ENCODE measurements around the gene ARID1B. TPM values are rescaled to one million over a fixed set of nuclear protein-coding genes. Genes with fewer than 3 reads are reported as not detected.

ARID1B gene
- total RNA-seq, 1 donor from 2014 or later: 155 TPM

DNA sequence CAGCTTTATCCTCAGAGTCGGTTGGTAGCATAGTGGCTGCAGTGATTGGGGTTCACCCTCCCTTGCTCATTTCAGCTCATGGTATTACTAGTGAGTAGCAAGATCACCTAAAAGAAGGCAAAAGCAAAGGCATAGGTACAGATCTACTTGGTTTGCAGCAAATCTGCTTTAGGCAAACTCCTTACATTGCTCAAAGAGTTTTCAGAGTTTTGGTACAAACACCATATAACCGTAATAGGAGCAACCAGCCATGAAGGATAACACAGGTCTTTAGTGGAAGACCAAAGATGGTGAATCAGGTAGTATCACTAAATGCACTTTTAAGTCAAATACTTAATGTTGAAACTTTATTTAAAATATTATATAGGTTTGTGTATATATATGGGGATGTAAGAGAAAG, 172.9 kb downstream of the ARID1B start:
- TF ChIP-seq, protein P1, sequence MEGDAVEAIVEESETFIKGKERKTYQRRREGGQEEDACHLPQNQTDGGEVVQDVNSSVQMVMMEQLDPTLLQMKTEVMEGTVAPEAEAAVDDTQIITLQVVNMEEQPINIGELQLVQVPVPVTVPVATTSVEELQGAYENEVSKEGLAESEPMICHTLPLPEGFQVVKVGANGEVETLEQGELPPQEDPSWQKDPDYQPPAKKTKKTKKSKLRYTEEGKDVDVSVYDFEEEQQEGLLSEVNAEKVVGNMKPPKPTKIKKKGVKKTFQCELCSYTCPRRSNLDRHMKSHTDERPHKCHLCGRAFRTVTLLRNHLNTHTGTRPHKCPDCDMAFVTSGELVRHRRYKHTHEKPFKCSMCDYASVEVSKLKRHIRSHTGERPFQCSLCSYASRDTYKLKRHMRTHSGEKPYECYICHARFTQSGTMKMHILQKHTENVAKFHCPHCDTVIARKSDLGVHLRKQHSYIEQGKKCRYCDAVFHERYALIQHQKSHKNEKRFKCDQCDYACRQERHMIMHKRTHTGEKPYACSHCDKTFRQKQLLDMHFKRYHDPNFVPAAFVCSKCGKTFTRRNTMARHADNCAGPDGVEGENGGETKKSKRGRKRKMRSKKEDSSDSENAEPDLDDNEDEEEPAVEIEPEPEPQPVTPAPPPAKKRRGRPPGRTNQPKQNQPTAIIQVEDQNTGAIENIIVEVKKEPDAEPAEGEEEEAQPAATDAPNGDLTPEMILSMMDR (IDR thresholded peaks at IDR 0.05; ENCODE audit: unreplicated experiment): no peak
- no peak for DNase-seq (ENCODE audit: low spot score in 2 of 2, unreplicated experiment in 2 of 2)
- no peaks in the 10 kb centered on the region for H3K27me3 Mint-ChIP-seq (ENCODE audit: low read depth)
- no peaks in the 10 kb centered on the region for H3K36me3 Mint-ChIP-seq
- H3K27ac Mint-ChIP-seq: no peak overlapping the region
- H3K4me1 Mint-ChIP-seq: peaks cover 63% of the 10 kb centered on the region
- no peaks in the 10 kb centered on the region for H3K9me3 Mint-ChIP-seq
- no peak overlapping the region for H3K4me3 Mint-ChIP-seq

DNA sequence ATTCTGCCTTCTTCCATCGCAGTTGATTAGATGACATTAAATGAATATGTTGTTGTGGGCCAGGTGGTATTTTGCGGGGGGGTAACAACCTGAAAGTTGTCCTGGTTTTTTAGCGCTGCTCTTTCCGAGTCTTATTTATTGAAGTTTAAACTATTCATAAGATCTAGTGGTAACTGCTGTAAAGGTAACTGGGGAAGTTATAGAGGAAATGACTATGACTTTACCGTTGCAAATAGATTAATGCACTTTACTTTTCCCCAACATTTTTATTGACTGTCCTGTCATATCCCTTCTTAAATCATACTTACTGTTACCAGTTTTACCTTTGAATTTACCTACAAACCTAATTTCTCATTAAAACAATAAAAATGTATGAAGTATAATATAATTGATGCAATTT, 173.4 kb downstream of the ARID1B start:
- H3K4me3 Mint-ChIP-seq: no peak overlapping the region
- H3K9me3 Mint-ChIP-seq: no peaks in the 10 kb centered on the region
- H3K27ac Mint-ChIP-seq: peak overlapping the region; percentile 24
- H3K36me3 Mint-ChIP-seq: no peaks in the 10 kb centered on the region
- H3K27me3 Mint-ChIP-seq (ENCODE audit: low read depth): no peaks in the 10 kb centered on the region
- DNase-seq (ENCODE audit: low spot score in 2 of 2, unreplicated experiment in 2 of 2): no peak
- TF ChIP-seq, protein P1 (IDR thresholded peaks at IDR 0.05; ENCODE audit: unreplicated experiment): no peak
- H3K4me1 Mint-ChIP-seq: peaks cover 63% of the 10 kb centered on the region

DNA sequence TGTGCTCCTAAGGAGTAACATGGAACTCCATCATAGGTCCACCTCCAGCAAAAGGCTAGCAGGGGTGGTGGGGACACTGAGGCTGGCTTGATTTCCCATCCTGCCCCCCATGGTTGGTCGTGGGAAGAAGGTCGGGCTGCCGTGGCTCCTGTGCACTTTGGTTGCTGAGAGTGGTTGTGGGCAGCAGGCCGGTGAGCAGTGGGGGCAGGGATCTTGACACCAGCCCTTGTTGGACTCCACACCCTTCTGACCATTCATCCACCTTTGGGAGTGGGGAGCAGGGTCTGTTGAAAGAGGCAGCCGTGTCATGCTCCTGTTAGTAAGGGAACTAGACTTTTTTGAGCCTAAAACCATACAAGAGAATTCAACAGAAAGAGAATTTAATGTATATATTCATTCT, 175.2 kb downstream of the ARID1B start:
- Mint-ChIP-seq H3K27ac (peak overlapping the region; percentile 97), H3K9me3 (no peaks in the 10 kb centered on the region), H3K4me3 (peak overlapping the region; percentile 28), H3K27me3 (ENCODE audit: low read depth) (no peaks in the 10 kb centered on the region), H3K36me3 (no peaks in the 10 kb centered on the region), H3K4me1 (peaks cover 56% of the 10 kb centered on the region)
- no peak for DNase-seq (ENCODE audit: low spot score in 2 of 2, unreplicated experiment in 2 of 2)
- TF ChIP-seq, protein P1 (IDR thresholded peaks at IDR 0.05; ENCODE audit: unreplicated experiment): no peak

DNA sequence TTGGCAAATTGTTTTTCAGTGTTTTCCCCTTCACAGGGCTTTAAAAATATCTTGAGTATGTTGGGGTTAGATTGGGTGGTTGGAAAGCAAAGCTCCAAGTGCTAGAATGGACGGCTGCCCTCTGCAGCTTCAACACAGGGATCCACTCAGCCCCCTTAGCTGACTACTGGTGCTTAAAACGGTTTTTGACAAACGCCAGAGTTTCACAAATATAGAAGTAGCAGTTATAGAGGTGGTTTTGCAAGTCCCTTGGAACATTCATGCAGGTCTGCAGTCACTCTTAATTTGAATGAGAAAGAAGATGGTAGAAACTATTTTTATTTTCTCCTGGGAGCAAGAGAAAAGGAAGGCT, 175.9 kb downstream of the ARID1B start:
- no peak for DNase-seq (ENCODE audit: low spot score in 2 of 2, unreplicated experiment in 2 of 2)
- Mint-ChIP-seq H3K4me1 (peaks cover 59% of the 10 kb centered on the region), H3K36me3 (no peaks in the 10 kb centered on the region), H3K27ac (peak overlapping the region; percentile 97), H3K4me3 (peak overlapping the region; percentile 59), H3K27me3 (ENCODE audit: low read depth) (no peaks in the 10 kb centered on the region), H3K9me3 (no peaks in the 10 kb centered on the region)
- TF ChIP-seq, protein P1 (IDR thresholded peaks at IDR 0.05; ENCODE audit: unreplicated experiment): no peak

DNA sequence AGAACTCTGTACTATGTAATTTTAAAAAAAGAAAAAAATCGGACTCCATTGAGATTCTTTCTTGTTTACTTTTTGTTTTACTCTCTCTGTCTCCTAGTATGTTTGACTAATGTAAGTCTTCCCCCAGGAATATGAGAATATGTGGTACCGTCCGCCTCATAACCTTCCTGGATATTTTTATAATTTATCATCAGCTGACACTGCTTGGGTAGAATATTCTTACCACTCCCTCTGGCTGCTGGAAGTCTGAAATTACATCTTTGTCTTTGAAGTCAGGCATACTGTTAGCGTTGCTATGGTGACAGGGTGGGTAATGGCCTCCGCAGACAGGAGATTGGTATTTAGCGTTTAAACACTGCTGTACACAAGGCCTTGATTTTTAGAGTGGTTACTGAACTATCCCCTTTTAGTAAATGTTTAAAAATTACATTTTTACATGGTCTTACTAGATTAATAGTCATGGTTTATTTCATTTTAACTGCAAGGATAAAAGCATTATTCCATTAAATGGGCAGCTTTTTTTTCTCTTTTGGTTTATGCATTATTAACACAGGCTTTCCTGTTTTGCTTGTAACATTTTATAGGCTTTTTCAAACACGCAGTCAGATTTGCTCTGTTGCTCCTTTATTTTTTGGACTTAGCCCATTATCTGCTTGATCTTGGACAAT, 176.4 kb downstream of the ARID1B start:
- Mint-ChIP-seq H3K4me1 (peaks cover 62% of the 10 kb centered on the region), H3K9me3 (no peaks in the 10 kb centered on the region), H3K36me3 (no peaks in the 10 kb centered on the region), H3K4me3 (peak overlapping the region; percentile 59), H3K27me3 (ENCODE audit: low read depth) (no peaks in the 10 kb centered on the region), H3K27ac (peak overlapping the region; percentile 97)
- TF ChIP-seq, protein P1 (IDR thresholded peaks at IDR 0.05; ENCODE audit: unreplicated experiment): no peak
- peak in 1 of 2 experiments; percentile 54 for DNase-seq (ENCODE audit: low spot score in 2 of 2, unreplicated experiment in 2 of 2)
